HG03521 (cell line): ENCODE data around the gene NFE2L1.

Experiments used
- ATAC-seq: cut with Tn5 transposase; IDR thresholded peaks from one replicate; pipeline ENCODE4 v1.9.1; 2021; ENCODE audit warnings: mild to moderate bottlenecking, moderate library complexity; ENCODE audit not compliant: unreplicated experiment

Gene NFE2L1

DNA sequence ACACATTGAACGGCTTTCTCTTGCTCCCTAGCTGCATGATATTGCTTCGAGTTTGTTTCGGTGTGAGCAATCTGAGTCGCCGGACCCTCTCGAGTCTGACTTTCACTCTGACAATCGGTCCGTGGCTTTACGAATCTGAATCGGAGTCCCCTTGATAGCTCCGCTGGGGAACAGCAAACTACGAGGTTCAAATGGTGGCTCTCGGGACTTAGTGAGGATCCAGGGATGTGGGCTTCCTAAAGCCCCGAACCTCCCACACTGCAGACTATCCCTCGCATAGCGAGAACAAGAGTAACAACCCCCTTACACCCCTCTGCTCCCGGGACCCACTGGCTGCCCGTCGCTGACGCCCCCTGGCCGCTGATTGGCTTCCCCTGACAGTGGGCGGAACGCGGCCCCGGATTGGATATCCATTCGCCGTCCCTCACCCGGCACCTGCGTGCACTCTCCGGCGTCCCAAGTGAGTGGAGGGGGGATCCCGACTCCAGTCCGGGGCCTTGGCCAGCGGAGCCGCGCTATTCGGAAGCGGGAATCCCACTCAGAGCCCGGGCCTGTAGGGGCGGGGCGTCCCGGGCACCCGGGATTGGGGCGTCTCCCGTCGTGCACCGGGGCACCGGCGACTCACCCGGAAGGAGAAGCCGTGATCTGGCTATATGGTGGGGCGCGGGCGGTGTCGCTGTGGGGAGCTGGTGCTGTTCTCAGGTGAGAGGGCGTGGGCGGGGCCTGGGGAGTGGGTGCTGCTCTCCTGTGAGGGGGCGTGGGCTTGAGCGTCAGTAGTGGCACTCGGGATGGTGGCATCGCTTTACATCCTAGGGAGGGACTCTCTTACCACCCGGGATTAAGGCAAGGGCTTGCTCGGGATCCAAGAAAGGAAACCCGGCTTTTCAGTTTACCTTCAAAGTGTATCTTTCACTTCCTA lies 59.2 kb downstream of the NFE2L1 start, which contains the start of gene SNX11:
Gene SNX11 (plus strand): TSS at position 630 of the 919 bp plus-strand sequence. CDS start 4,278 bp downstream, outside the sequence.
- peak; percentile 82 for ATAC-seq

DNA sequence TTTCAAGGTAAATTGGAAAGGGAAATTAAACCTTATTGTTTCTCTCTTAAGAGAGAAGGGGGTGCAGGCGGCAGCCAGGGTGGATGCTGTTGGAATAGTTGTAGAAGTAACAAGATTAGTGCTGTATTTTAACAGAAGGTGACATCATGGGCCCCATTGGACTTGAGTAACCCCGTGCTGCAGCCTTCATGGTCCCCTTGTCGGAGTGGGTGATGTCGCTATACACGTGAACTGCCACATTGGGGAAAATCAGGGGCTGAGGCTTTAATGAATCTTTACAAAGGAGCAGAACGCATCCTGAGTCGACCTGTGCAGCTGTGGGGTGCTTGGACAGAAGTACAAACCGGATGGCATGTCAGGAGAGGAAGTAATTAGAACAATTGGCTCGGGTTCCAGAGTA lies 62.6 kb downstream of the NFE2L1 start:
- ATAC-seq: no peak
